GM12874 (cell line): ENCODE measurements around the gene TXNRD1.
A peak's percentile ranks its signal among the peaks of the same experiment; 100 is the strongest.

ENCODE experiments used
- CTCF ChIP-seq: IDR thresholded peaks from 2 replicates; pipeline ENCODE4 v1.5.1; 2011; ENCODE audit warnings: low read depth, mild to moderate bottlenecking, control low read depth, low read length, moderate library complexity; ENCODE audit not compliant: insufficient read depth

The TXNRD1 gene

GRCh38 chr12:104175726-104176247 is 39.8 kb upstream of the TXNRD1 start:
- no peak for TF ChIP-seq CTCF

GRCh38 chr12:104177336-104177662 is 38.3 kb upstream of the TXNRD1 start:
- no peak for TF ChIP-seq CTCF

- TF ChIP-seq CTCF = 0 out of 2 replicates have a peak, but pooled peaks have one; percentile 6
Observed at GRCh38 chr12:104177663-104178501, 37.7 kb upstream of the TXNRD1 start.

GRCh38 chr12:104180374-104180773 is 35.2 kb upstream of the TXNRD1 start:
- TF ChIP-seq CTCF = no peak

- TF ChIP-seq CTCF = no peak
Observed at GRCh38 chr12:104181313-104181712, 34.3 kb upstream of the TXNRD1 start.

- TF ChIP-seq CTCF = no peak
Observed at GRCh38 chr12:104182144-104182543, 33.4 kb upstream of the TXNRD1 start.

GRCh38 chr12:104182621-104183378 is 32.8 kb upstream of the TXNRD1 start:
- TF ChIP-seq CTCF = no peak
